ENCODE results near the gene CCDC13. TPM values are rescaled to one million over a fixed set of nuclear protein-coding genes. Genes with fewer than 3 reads are reported as not detected.

Gene CCDC13
- total RNA-seq, 4 donors from 2014 or later: 1.4 to 6.8 (median 4.2) TPM; not detected in 1

- no peak overlapping the region for H3K27ac ChIP-seq
- TF ChIP-seq, protein P1, sequence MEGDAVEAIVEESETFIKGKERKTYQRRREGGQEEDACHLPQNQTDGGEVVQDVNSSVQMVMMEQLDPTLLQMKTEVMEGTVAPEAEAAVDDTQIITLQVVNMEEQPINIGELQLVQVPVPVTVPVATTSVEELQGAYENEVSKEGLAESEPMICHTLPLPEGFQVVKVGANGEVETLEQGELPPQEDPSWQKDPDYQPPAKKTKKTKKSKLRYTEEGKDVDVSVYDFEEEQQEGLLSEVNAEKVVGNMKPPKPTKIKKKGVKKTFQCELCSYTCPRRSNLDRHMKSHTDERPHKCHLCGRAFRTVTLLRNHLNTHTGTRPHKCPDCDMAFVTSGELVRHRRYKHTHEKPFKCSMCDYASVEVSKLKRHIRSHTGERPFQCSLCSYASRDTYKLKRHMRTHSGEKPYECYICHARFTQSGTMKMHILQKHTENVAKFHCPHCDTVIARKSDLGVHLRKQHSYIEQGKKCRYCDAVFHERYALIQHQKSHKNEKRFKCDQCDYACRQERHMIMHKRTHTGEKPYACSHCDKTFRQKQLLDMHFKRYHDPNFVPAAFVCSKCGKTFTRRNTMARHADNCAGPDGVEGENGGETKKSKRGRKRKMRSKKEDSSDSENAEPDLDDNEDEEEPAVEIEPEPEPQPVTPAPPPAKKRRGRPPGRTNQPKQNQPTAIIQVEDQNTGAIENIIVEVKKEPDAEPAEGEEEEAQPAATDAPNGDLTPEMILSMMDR (IDR thresholded peaks at IDR 0.05): no peak
- no peak for TF ChIP-seq POLR2A (IDR thresholded peaks at IDR 0.05)
- no peak overlapping the region for H3K4me3 ChIP-seq
- no peak for DNase-seq
- H3K27me3 ChIP-seq: no peaks in the 10 kb centered on the region
- no peaks in the 10 kb centered on the region for H3K4me1 ChIP-seq
- H3K36me3 ChIP-seq: no peaks in the 10 kb centered on the region
- H3K9me3 ChIP-seq: no peaks in the 10 kb centered on the region
Measured at GRCh38 chr3:42764561-42765295, 8.3 kb downstream of the CCDC13 start.

DNA sequence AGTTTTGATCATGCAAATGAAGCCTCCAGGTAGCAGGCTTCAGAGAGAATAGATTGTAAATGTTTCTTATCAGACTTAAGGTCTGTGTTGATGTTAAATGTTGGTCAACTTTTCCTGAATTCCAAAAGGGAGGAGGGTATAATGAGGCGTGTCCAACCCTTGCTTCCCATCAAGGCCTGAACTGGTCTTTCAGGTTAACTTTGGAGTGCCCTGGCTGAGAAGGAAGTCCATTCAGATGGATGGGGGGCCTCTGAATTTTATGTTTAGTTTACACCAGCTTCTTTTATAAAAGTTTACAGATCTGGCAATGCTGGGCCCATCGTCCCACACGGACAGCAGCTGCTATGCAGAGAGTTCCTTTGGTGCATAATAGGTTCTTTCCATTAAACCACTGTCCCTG, 8.9 kb downstream of the CCDC13 start:
- no peaks in the 10 kb centered on the region for H3K27me3 ChIP-seq
- H3K4me3 ChIP-seq: no peak overlapping the region
- H3K9me3 ChIP-seq: no peaks in the 10 kb centered on the region
- TF ChIP-seq, protein P1 (IDR thresholded peaks at IDR 0.05): no peak
- no peak for TF ChIP-seq POLR2A (IDR thresholded peaks at IDR 0.05)
- no peaks in the 10 kb centered on the region for H3K36me3 ChIP-seq
- no peaks in the 10 kb centered on the region for H3K4me1 ChIP-seq
- H3K27ac ChIP-seq: no peak overlapping the region
- no peak for DNase-seq

- Histone ChIP-seq H3K27ac (no peak overlapping the region), H3K9me3 (no peaks in the 10 kb centered on the region), H3K27me3 (no peaks in the 10 kb centered on the region), H3K4me3 (no peak overlapping the region), H3K4me1 (no peaks in the 10 kb centered on the region), H3K36me3 (no peaks in the 10 kb centered on the region)
- TF ChIP-seq, protein P1 (IDR thresholded peaks at IDR 0.05): no peak
- TF ChIP-seq POLR2A (IDR thresholded peaks at IDR 0.05): no peak
- no peak for DNase-seq
Measured at GRCh38 chr3:42763021-42763420, 10.0 kb downstream of the CCDC13 start.

GRCh38 chr3:42762046-42762724, 10.9 kb downstream of the CCDC13 start:
- H3K27ac ChIP-seq: peak overlapping the region in 1 of 4 donors; percentile 1
- TF ChIP-seq, protein P1 (IDR thresholded peaks at IDR 0.05): no peak
- no peak for TF ChIP-seq POLR2A (IDR thresholded peaks at IDR 0.05)

GRCh38 chr3:42758126-42758525, 14.9 kb downstream of the CCDC13 start:
- H3K36me3 ChIP-seq: no peaks in the 10 kb centered on the region
- H3K4me1 ChIP-seq: no peaks in the 10 kb centered on the region
- no peak for TF ChIP-seq POLR2A (IDR thresholded peaks at IDR 0.05)
- TF ChIP-seq, protein P1 (IDR thresholded peaks at IDR 0.05): no peak
- H3K27ac ChIP-seq: no peak overlapping the region
- H3K9me3 ChIP-seq: no peaks in the 10 kb centered on the region
- H3K27me3 ChIP-seq: no peaks in the 10 kb centered on the region
- DNase-seq: no peak
- H3K4me3 ChIP-seq: no peak overlapping the region

More at GRCh38 chr3:42762046-42762724, 10.9 kb downstream of the CCDC13 start:
- DNase-seq: peak in 1 of 3 donors; percentile 39
- H3K9me3 ChIP-seq: no peaks in the 10 kb centered on the region
- no peaks in the 10 kb centered on the region for H3K4me1 ChIP-seq
- H3K36me3 ChIP-seq: no peaks in the 10 kb centered on the region
- H3K27me3 ChIP-seq: no peaks in the 10 kb centered on the region
- no peak overlapping the region for H3K4me3 ChIP-seq
